Measurements from ENCODE around the gene PCNX3.
"Not testable (repeated sequence)": the region's sequence is repeated elsewhere in the genome, so short reads cannot be mapped to it uniquely, and the experiment has no call there.

The PCNX3 gene

GRCh38 chr11:65655570-65656332 lies 40.2 kb downstream of the PCNX3 start:
- no peak for DNase-seq

DNA sequence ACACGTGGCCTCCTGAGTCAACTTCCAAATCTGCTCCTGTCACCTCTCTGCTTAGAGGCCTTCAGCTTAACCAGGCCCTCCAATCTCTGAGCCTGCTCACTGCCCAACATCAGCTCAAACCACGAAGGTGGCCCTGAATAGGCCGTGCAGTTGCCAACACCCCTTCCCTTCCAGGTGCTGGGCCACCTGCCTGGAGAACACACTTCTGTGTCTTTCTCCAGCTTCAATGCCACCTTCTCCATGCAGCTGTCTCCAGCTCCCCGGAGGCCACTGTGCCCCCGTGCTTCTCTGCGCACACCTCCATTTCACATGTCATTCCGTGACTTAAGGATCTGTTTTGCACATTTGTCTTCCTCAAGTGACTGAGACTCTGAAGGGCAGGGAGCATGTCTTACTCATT lies 41.9 kb downstream of the PCNX3 start:
- no peak for DNase-seq

DNA sequence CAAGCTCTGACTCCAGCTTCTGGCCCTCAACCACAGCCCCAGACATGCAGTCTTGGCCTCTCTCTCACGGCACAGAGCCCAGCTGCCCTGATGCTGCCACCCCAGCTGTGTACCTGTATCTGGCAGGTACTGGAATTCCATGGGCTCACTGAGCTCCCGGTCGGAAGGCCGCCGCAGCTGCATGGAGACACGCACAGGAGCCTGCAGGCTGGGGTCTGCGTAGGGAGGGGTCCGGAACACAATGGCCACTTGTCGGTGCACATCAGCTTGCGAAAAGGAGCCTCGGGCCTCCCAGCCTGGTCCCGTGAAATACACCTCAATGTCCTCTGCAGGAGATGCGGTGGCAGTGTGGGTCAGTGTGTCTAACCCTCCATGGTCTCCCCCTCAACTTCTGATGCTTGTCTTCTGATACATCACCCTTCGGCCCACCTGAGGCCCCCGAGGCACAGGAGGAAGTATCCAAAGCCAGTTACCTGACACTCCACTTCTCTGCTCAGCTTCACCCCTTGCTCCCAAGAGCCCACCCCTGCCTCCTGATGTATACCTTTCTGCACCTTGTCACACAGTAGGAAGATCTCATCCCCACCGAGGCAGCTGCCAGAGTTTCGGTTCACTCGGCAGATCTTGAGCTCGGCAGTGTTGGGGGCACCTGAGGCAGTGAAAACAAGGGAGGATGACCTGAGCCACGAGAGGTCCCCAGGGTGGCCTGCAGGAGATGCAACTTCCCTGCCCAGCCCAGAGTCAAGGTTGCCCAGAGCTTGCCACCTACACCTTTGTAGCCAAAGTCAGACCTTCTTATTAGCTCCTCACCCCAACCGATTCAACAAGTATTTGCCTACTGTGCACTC lies 42.8 kb downstream of the PCNX3 start:
- no peak for DNase-seq

GRCh38 chr11:65660038-65660437 lies 44.5 kb downstream of the PCNX3 start:
- DNase-seq, result no peak

DNA sequence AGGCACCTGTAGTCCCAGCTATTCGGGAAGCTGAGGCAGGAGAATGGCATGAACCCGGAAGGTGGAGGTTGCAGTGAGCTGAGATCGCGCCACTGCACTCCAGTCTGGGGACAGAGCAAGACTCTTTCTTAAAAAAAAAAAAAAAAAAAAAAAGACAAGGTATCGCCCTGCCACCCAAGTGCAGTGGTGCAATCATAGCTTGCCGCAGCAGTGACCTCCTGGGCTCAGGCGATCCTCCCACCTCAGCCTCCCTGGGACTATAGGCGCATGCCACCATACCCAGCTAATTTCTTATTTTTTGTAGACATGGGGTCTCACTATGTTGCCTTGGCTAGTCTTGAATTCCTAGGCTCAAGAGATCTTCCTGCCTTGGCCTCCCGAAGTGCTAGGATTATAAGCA lies 45.3 kb downstream of the PCNX3 start:
- DNase-seq, result not testable (repeated sequence)

DNA sequence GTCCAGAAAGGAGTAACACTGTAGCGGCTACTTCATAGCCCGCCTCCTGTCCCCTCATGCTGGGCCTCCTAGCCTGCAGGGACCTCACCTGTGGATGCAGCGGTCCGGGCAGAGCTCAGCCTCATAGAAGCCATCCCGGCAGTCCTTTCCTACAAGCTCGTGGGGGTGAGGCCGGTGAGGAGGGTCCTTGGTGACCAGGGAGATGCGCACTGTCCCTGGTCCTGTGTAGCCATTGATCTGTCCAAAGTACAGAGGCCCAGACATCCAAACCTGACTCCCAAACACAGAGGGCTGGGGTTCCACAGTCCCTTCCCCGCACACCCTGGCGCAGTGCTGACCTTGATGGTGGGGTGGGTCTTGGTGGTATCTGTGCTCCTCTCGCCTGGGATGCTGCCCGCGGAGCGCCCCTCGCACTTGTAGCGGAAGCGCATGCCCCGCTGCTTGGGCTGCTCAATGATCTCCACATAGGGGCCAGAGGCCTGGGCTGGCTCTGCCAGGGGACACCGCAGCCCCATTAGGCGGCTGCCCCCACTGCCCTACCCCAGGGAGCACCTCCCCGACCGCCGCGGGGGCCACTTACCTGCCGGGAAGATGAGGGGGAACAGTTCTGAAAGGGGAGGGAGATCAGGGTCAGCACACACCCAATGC lies 46.1 kb downstream of the PCNX3 start:
- no peak for DNase-seq

DNA sequence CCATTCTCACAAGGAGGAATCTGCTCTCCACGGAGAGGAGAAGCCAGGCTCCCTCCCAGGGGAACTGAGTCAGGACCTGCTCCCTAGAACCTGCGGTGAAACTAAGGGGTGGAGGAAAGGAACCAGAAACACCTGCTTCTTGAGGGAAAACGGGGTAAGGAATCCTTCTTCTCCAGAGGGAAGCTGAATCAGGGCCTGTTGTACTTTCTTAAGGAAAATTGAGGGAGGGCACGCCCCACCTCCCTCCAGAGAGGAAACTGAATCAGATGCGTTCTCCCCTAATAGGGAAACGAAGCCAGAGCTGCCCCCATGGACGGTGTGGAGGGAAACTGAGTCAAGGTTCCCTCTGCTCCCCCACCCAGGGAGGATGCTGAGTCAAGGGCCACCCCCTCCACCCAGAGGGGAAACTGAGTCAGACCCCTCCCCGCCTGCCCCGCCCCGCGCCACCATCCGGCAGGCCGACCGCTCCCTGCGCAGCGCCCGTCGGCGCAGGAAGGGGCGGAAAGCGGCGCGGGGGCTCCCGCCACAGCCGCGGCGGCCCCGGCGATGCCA lies 46.7 kb downstream of the PCNX3 start:
- DNase-seq, result no peak

GRCh38 chr11:65662799-65663638 lies 47.4 kb downstream of the PCNX3 start, which contains the start of gene RELA:
RELA (minus strand) TSS chr11:65662916; CDS start chr11:65662832, 84 bp downstream.
- DNase-seq, result peak; percentile 91

DNA sequence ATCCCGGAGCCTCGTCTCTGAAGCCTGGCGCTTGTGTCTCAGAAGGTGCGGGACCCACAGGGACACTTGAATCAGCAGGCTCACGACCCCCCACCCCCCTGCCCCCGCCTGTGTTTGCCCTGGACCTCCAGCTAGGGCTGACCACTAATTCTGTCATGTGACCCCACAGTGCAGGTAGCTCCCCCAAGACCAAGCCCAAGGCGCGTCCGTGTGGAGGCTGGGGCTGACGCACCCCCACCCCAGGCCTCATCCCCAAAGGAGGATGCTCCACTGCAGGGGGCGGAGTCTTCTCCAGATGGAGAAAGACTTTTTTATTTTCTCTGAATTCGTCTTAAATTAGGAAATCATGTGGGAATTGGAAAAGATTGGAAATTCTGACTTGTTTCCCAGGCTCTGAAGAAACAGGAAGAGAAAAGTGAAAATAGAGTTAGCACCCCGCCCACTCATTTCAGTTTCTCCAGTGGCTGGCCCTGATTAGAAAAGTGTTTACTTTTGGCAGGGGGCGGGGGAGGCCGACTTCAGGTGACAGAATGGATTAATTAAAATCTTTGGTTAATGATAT lies 48.1 kb downstream of the PCNX3 start:
- no peak for DNase-seq

DNA sequence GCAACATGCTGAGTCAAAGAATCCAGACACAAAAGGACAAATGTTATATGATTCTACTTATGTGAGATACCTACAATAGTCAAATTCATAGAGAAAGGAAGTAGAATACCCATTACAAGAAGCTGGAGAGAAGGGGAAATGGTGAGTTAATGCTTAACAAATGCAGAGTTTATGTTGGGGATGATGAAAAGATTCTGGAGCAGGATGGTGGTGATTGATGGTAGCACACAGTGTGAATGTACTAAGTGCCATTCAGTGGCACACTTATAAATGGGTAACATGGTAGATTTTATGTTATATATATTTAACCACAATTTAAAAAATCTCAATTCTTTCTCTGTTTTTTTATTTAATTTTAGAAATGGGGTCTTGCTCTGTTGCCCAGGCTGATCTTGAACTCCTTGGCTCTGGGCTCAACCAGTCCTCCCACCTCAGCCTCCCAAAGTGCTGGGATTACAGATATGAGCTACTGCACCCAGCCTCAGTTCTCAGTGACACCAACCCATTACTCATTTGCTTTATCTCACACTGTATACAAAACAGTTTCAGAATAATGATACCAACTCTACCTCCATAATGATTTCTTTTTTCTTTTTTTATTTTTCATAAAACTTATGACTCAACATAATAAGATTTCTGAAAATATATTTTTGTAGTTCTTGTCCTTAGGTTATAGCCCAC lies 56.7 kb downstream of the PCNX3 start:
- DNase-seq, result no peak

DNA sequence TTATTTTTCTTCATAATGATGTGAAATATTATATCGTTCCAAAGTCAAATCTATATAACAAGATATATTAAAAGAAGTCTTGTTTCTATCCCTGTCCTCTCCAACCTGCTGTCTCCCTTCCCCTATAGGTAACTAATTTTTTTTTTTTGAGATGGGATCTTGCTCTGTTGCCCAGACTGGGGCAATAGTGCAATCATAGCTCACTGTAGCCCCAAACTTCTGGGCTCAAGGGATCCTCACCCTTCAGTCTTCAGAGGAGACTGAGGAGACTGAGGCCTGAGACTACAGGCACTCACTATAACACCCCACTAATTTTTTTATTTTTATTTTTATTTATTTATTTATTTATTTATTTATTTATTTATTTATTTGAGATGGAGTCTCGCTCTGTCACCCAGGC lies 57.4 kb downstream of the PCNX3 start:
- no peak for DNase-seq

DNA sequence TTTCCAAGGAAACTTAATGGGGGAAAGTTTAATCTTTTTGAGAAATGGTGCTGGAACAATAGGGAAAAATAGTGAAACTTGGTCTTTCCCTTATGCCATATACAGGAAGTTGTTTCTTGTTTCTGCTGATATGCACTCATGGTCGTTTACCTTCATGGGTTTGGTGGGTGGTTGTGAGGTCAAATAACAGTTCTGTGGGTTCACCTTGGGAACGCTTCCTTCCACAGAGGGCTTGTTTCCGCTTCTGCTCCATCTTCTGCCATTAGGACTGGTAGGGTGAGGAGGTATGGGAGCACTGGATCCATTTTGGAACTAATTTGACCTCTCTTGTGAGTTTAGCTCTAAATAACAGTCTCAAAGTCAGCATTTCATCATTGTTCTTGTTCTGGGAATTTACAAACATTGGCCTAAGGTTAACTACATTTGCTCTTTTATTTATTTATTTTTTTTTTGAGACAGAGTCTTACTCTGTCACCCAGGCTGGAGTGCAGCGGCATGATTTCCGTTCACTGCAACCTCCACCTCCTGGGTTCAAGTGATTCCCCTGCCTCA lies 64.7 kb downstream of the PCNX3 start:
- DNase-seq, result no peak

- not testable (repeated sequence) for DNase-seq
Measured at GRCh38 chr11:65683480-65683879, 67.9 kb downstream of the PCNX3 start.

DNA sequence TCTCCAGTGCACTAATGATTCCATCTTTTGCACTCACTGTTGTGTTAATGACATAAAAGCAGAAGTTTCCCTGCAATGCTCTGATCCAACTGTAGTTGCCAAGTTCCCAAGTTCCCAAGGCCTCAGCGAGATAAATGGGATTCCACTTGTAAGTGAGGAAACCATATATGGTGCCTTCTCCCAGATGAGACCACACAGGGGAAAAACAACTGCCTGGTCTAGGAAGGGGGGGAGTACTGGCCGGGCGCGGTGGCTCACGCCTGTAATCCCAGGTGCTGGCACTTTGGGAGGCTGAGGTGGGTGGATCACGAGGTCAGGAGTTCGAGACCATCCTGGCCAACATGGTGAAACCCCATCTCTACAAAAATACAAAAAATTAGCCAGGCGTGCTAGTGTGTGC lies 70.4 kb downstream of the PCNX3 start:
- DNase-seq, result no peak
